Fibroblast of lung (primary cell): ENCODE data around the gene NUP98. TPM values are rescaled to one million over a fixed set of nuclear protein-coding genes. Genes with fewer than 3 reads are reported as not detected.

Source experiments
- DNase-seq, 2 donors: peaks; one replicate each; pipeline versions ENCODE4 v3.0.0 to v3.0.0-alpha.2; 2010; ENCODE audit warnings: low read depth in 2 of 2
- H2AFZ ChIP-seq: 2 replicates; pipeline ENCODE4 v1.5.1; 2012; ENCODE audit warnings: low read length, control low read depth, inconsistent platforms
- H3K27ac ChIP-seq: 2 replicates; pipeline ENCODE4 v1.5.1; 2011; ENCODE audit warnings: low read length, control low read depth; ENCODE audit not compliant: insufficient read depth
- H3K27me3 ChIP-seq: 2 replicates; pipeline ENCODE4 v1.5.1; 2011; ENCODE audit warnings: mild to moderate bottlenecking, low read length; ENCODE audit not compliant: control insufficient read depth, insufficient read depth
- H3K36me3 ChIP-seq: 2 replicates; pipeline ENCODE4 v1.5.1; 2011; ENCODE audit warnings: low read length; ENCODE audit not compliant: control insufficient read depth, insufficient read depth
- H3K4me1 ChIP-seq: 2 replicates; pipeline ENCODE4 v1.5.1; 2011; ENCODE audit warnings: low read length; ENCODE audit not compliant: control insufficient read depth, insufficient read depth; ENCODE audit errors: extremely low read depth
- H3K4me2 ChIP-seq: 2 replicates; pipeline ENCODE4 v1.5.1; 2011; ENCODE audit warnings: low read length, control low read depth; ENCODE audit not compliant: insufficient read depth; ENCODE audit errors: extremely low read depth
- H3K4me3 ChIP-seq, 4 experiments: fragments of 200-600 bp in 1 of 4; sonication (generic) in 1 of 4; replicated peaks in 1 of 4; 2 replicates each; pipeline ENCODE4 v1.5.1; 2011 to 2016; ENCODE audit warnings: low read length in 4 of 4, low read depth in 3 of 4, mild to moderate bottlenecking in 3 of 4, control low read depth in 2 of 4, inconsistent platforms in 1 of 4, mixed read lengths in 1 of 4; ENCODE audit not compliant: insufficient read depth in 1 of 4; ENCODE audit errors: control extremely low read depth in 1 of 4
- H3K79me2 ChIP-seq: 2 replicates; pipeline ENCODE4 v1.5.1; 2012; ENCODE audit warnings: mild to moderate bottlenecking, low read length, inconsistent platforms; ENCODE audit not compliant: control insufficient read depth, insufficient read depth
- H3K9ac ChIP-seq: 2 replicates; pipeline ENCODE4 v1.5.1; 2011; ENCODE audit warnings: mild to moderate bottlenecking, low read length, control low read depth; ENCODE audit not compliant: insufficient read depth
- H3K9me3 ChIP-seq: 2 replicates; pipeline ENCODE4 v1.5.1; 2012; ENCODE audit warnings: low read depth, low read length; ENCODE audit not compliant: control insufficient read depth, insufficient read depth
- H4K20me1 ChIP-seq: 2 replicates; pipeline ENCODE4 v1.5.1; 2011; ENCODE audit warnings: low read length; ENCODE audit not compliant: control insufficient read depth, insufficient read depth; ENCODE audit errors: extremely low read depth
- CTCF ChIP-seq, 2 donors: IDR thresholded peaks in 1 of 2; conservative IDR thresholded peaks in 1 of 2; 1 replicate in 1 of 2; 2 replicates in 1 of 2; pipeline ENCODE4 v1.5.1; 2011 to 2012; ENCODE audit warnings: low read length in 2 of 2, control low read depth in 1 of 2, inconsistent platforms in 1 of 2, low read depth in 1 of 2, mild to moderate bottlenecking in 1 of 2
- EZH2 ChIP-seq: IDR thresholded peaks from 2 replicates; pipeline ENCODE4 v1.5.1; 2012; ENCODE audit warnings: low read length, control low read depth, mild to moderate bottlenecking; ENCODE audit errors: missing control alignments
- polyA plus RNA-seq, 2 donors: library from polyadenylated mRNA; depleted of rRNA in 1 of 2; stranded (reverse) in 1 of 2; unstranded in 1 of 2; fragments of >200 nt; gene quantifications; 2 replicates each; pipeline ENCODE4 v1.2.1, GENCODE V29; 2011 to 2012; ENCODE audit warnings: missing spikeins in 1 of 2
- total RNA-seq: library from RNA; depleted of rRNA; stranded (reverse); fragments of >200 nt; gene quantifications from 2 replicates; pipeline ENCODE4 v1.2.1, GENCODE V29; 2014

Gene NUP98
- total and polyA plus RNA-seq, 2 donors (not counting 1 experiment from before 2014, with no cell fraction given), result 60.6 to 99.6 TPM

GRCh38 chr11:3786781-3787428 lies 10.4 kb downstream of the NUP98 start:
- H3K9me3 ChIP-seq, result no peaks in the 10 kb centered on the region
- peak overlapping the region; percentile 15 for H3K4me2 ChIP-seq
- peak overlapping the region; percentile 25 for H3K27ac ChIP-seq
- peak; percentile 19 to 61 for DNase-seq
- no peaks in the 10 kb centered on the region for H3K27me3 ChIP-seq
- no peak overlapping the region for H3K4me3 ChIP-seq
- H3K4me1 ChIP-seq, result peaks cover 5% of the 10 kb centered on the region
- H3K9ac ChIP-seq, result no peak overlapping the region
- H2AFZ ChIP-seq, result no peak overlapping the region
- H4K20me1 ChIP-seq, result no peaks in the 10 kb centered on the region
- TF ChIP-seq EZH2 (no peak), CTCF (conservative IDR thresholded peaks at IDR 0.05 in 1 of 2, IDR thresholded peaks at IDR 0.05 in 1 of 2; ENCODE audit: low read depth in 1 of 2, low read length in 2 of 2) (no peak)
- H3K79me2 ChIP-seq, result peaks cover 96% of the 10 kb centered on the region
- peaks cover 2% of the 10 kb centered on the region for H3K36me3 ChIP-seq

DNA sequence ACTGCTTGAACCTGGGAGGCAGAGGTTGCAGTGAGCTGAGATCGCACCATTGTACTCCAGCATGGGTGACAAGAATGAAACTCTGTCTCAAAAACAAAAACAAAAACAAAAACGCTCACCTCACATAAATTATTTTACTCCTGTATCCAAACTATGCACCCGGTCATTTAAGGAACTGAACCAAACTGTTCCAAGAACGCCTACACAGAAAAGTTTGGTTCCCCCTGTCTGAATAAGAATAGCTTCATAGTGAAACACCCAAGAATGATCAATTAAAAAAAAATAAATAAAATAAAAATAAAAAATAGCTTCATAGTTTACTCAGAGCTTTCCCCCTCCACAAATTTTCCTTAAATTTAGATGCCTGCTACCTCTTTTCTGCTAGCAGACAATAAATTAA lies 13.7 kb downstream of the NUP98 start:
- Histone ChIP-seq H3K27me3 (no peaks in the 10 kb centered on the region), H3K4me3 (no peak overlapping the region), H3K79me2 (peaks cover 82% of the 10 kb centered on the region), H3K9ac (no peak overlapping the region), H3K27ac (no peak overlapping the region), H3K36me3 (peaks cover 7% of the 10 kb centered on the region), H3K4me1 (peaks cover 5% of the 10 kb centered on the region), H3K4me2 (no peak overlapping the region), H2AFZ (no peak overlapping the region), H3K9me3 (no peaks in the 10 kb centered on the region), H4K20me1 (no peaks in the 10 kb centered on the region)
- no peak for TF ChIP-seq CTCF (conservative IDR thresholded peaks at IDR 0.05 in 1 of 2, IDR thresholded peaks at IDR 0.05 in 1 of 2; ENCODE audit: low read depth in 1 of 2, low read length in 2 of 2)
- no peak for TF ChIP-seq EZH2
- no peak for DNase-seq

GRCh38 chr11:3782963-3783362 lies 14.4 kb downstream of the NUP98 start:
- Histone ChIP-seq H3K4me2 (no peak overlapping the region), H2AFZ (no peak overlapping the region), H3K4me3 (no peak overlapping the region), H3K27ac (no peak overlapping the region), H3K27me3 (no peaks in the 10 kb centered on the region), H3K79me2 (peaks cover 76% of the 10 kb centered on the region), H3K36me3 (peaks cover 9% of the 10 kb centered on the region), H4K20me1 (no peaks in the 10 kb centered on the region), H3K9ac (no peak overlapping the region), H3K9me3 (no peaks in the 10 kb centered on the region), H3K4me1 (peaks cover 5% of the 10 kb centered on the region)
- TF ChIP-seq CTCF (conservative IDR thresholded peaks at IDR 0.05 in 1 of 2, IDR thresholded peaks at IDR 0.05 in 1 of 2; ENCODE audit: low read depth in 1 of 2, low read length in 2 of 2) (no peak), EZH2 (no peak)
- DNase-seq, result no peak
